ENCODE measurements around the gene SPOCD1. TPM values are rescaled to one million over a fixed set of nuclear protein-coding genes. Genes with fewer than 3 reads are reported as not detected.

Gene SPOCD1
- total and polyA plus RNA-seq, 2 experiments from 2014 or later: 0.73 to 1.3 TPM

GRCh38 chr1:31859719-31860118 is 43.9 kb upstream of the SPOCD1 start:
- Histone ChIP-seq H2AFZ (no peak overlapping the region), H3K4me3 (no peak overlapping the region), H3K9me2 (ENCODE audit: insufficient read depth) (no peaks in the 10 kb centered on the region), H3K4me1 (ENCODE audit: insufficient read depth) (no peaks in the 10 kb centered on the region), H3K27me3 (ENCODE audit: insufficient read depth) (no peaks in the 10 kb centered on the region), H3F3A (replicated peaks; ENCODE audit: low read depth) (no peaks in the 10 kb centered on the region), H3K79me2 (replicated peaks; ENCODE audit: insufficient read depth) (no peaks in the 10 kb centered on the region), H3K27ac (ENCODE audit: low read depth) (no peak overlapping the region), H3K36me3 (ENCODE audit: insufficient read depth) (no peaks in the 10 kb centered on the region), H4K20me1 (replicated peaks; ENCODE audit: insufficient read depth) (no peaks in the 10 kb centered on the region), H3K4me2 (no peak overlapping the region)
- Mint-ChIP-seq H3K4me3 (no peak overlapping the region), H3K27me3 (ENCODE audit: insufficient read depth, low read depth, poor library complexity) (peaks cover 1% of the 10 kb centered on the region), H3K4me1 (no peaks in the 10 kb centered on the region), H3K9me3 (no peaks in the 10 kb centered on the region), H3K36me3 (ENCODE audit: low read depth) (no peaks in the 10 kb centered on the region), H3K27ac (no peak overlapping the region)
- TF ChIP-seq POLR2AphosphoS5 (IDR thresholded peaks at IDR 0.05; ENCODE audit: low read depth) (no peak), EZH2phosphoT487 (IDR thresholded peaks at IDR 0.05; ENCODE audit: unreplicated experiment) (no peak), ZNF331 (CRISPR knock-in tag; IDR thresholded peaks at IDR 0.05; ENCODE audit: low read depth) (no peak), NANOG (IDR thresholded peaks at IDR 0.05; ENCODE audit: borderline replicate concordance) (no peak), ZNF462 (CRISPR knock-in tag; IDR thresholded peaks at IDR 0.05) (no peak), CREB1 (CRISPR knock-in tag; IDR thresholded peaks at IDR 0.05; ENCODE audit: low read depth) (no peak)
- TF ChIP-seq, protein P1, sequence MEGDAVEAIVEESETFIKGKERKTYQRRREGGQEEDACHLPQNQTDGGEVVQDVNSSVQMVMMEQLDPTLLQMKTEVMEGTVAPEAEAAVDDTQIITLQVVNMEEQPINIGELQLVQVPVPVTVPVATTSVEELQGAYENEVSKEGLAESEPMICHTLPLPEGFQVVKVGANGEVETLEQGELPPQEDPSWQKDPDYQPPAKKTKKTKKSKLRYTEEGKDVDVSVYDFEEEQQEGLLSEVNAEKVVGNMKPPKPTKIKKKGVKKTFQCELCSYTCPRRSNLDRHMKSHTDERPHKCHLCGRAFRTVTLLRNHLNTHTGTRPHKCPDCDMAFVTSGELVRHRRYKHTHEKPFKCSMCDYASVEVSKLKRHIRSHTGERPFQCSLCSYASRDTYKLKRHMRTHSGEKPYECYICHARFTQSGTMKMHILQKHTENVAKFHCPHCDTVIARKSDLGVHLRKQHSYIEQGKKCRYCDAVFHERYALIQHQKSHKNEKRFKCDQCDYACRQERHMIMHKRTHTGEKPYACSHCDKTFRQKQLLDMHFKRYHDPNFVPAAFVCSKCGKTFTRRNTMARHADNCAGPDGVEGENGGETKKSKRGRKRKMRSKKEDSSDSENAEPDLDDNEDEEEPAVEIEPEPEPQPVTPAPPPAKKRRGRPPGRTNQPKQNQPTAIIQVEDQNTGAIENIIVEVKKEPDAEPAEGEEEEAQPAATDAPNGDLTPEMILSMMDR (conservative IDR thresholded peaks at IDR 0.05; ENCODE audit: low read depth in 2 of 2): no peak
- ATAC-seq (no peak), DNase-seq (ENCODE audit: low spot score) (no peak)

Measured in GM23338 (cell line).